Activated T-cell treated with anti-CD3 and anti-CD28 coated beads for 1 hour (primary cell): ENCODE results near the gene SRSF2.
"Not testable (repeated sequence)": the region's sequence is repeated elsewhere in the genome, so short reads cannot be mapped to it uniquely, and the experiment has no call there.

ENCODE experiments used
- DNase-seq: peaks from one replicate; pipeline ENCODE4 v3.0.0-alpha.2; 2020; ENCODE audit warnings: low read depth

The SRSF2 gene

GRCh38 chr17:76737082-76737675, at the start of gene SRSF2:
Gene SRSF2, minus strand, starts transcription at chr17:76737331. Its CDS starts 171 bp downstream, at chr17:76737160.
- peak; percentile 97 for DNase-seq

DNA sequence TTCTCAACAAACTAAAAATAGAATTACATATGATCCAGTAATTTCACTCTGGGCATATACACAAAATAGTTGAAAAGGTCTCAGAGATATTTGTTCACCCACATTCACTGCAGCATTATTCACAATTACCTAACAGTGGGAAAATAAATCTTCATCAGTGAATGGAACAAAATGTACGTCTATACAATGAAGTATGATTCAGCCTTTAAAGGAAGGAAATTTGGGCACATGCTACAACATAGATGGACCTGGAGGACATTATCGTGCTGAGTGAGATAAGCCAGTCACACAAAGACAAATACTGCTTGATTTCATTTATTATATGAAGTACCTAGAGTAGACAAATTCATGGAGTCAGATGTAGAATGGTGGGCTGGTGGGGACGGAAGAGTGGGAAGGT, 47.8 kb upstream of the SRSF2 start:
- no peak for DNase-seq

GRCh38 chr17:76783146-76783545, 46.0 kb upstream of the SRSF2 start:
- DNase-seq = no peak

- no peak for DNase-seq
Measured at GRCh38 chr17:76781056-76781982, 44.2 kb upstream of the SRSF2 start.

- DNase-seq = no peak
Measured at GRCh38 chr17:76775021-76775600, 38.0 kb upstream of the SRSF2 start.

- DNase-seq = peak; percentile 49
Measured at GRCh38 chr17:76772842-76773525, 35.9 kb upstream of the SRSF2 start.

DNA sequence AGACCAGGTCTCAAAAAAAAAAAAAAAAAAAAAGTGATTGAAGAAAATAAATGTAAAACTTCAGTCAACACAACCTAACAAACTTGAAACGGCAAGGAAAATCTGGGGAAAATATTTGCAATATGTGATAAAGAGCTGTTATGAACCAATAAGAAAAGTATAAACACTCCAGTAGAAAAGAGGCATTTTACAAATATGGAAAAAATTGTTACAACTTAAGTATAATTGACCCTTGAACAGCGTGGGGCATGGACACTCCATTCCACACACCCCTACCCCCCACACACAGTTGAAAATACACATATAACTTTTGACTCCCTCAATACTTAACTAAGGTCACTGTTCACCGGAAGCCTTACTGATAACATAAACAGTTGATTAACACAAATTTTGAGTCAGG, 21.4 kb upstream of the SRSF2 start:
- DNase-seq = no peak

DNA sequence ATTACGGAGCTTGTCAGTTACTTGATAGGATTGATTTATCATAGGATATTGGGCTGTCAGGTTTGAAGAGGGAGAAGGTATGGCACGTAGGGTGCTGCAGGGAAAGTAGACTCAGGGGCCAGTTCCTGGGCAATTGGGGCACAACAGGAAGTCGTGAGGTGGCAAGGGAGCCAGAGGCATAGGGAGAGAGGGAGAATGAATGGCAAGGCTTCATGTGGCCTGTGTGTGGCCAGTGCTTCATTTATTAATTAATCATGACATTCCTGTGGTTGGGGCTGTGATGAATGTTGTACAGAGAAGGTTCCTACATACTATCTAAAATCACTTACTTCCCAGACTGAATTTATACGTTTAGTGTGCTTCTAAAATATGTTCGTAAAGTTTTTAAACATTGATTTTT, 20.1 kb upstream of the SRSF2 start:
- DNase-seq = no peak

- DNase-seq = no peak
Measured at GRCh38 chr17:76755285-76755684, 18.2 kb upstream of the SRSF2 start.

DNA sequence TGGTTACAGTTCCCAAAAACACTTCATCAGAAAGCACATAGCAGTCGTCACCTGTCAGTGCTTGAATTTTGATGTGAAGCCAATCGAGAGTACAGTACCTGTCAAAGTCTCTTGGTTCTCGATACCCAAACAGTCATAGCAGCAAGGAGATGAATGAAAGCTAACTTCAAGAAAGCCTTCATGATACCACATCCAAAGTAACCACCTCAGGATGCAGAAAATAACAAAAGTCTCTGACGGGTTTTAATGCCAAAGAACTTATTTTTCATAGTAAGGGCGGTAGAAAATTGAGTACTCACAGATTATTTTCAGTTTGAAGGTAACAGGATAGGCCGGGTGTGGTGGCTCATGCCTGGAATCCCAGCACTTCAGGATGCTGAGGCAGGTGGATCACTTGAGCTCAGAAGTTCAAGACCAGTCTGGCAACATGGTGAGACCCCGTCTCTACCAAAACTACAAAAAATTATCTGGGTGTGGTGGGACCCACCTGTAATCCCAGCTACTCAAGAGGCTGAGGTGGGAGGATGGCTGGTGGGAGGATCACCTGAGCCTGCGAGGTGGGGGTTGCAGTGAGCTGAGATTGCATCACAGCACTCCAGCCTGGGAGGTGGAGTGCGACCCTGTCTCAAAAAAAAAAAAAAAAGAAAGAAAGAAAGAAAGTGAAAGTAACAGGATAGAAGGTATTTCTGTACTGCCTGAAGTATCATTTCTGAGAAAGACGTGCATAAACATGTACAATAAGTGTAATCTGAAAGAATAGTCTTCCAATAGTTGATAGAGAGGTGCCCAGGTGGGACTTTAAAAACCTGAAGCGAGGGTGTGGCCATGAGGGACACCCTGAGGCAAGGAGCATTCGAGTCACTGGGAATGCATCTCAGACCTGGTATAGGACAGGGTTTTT, 16.2 kb upstream of the SRSF2 start:
- DNase-seq = no peak

GRCh38 chr17:76752006-76752405, 14.9 kb upstream of the SRSF2 start:
- no peak for DNase-seq

GRCh38 chr17:76751416-76751993, 14.4 kb upstream of the SRSF2 start:
- no peak for DNase-seq

- DNase-seq = no peak
Measured at GRCh38 chr17:76748657-76749056, 11.5 kb upstream of the SRSF2 start.

GRCh38 chr17:76747716-76748363, 10.7 kb upstream of the SRSF2 start:
- no peak for DNase-seq

- DNase-seq = not testable (repeated sequence)
Measured at GRCh38 chr17:76745785-76746184, 8.7 kb upstream of the SRSF2 start.

DNA sequence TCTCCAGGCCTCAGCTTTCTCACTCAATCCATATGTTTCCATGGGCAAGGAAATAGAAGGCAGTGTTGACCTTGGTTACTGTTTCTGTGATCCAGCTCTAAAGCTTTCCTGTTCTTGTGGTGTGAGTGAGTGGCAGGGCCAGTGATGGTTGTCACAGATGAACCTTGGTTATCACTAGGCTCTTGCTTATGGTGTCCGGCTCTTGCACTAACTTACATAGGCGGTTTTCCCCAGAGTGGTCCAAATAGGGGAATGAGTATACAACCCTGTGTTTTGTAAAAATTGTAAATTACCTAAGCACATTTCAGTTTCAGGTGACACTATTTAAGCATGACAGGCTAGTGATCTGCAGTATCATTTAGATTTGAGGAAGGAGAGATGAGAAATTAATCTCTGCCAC, 7.6 kb upstream of the SRSF2 start:
- no peak for DNase-seq

GRCh38 chr17:76742958-76743357, 5.8 kb upstream of the SRSF2 start:
- no peak for DNase-seq

GRCh38 chr17:76740329-76741118, 3.4 kb upstream of the SRSF2 start:
- no peak for DNase-seq

DNA sequence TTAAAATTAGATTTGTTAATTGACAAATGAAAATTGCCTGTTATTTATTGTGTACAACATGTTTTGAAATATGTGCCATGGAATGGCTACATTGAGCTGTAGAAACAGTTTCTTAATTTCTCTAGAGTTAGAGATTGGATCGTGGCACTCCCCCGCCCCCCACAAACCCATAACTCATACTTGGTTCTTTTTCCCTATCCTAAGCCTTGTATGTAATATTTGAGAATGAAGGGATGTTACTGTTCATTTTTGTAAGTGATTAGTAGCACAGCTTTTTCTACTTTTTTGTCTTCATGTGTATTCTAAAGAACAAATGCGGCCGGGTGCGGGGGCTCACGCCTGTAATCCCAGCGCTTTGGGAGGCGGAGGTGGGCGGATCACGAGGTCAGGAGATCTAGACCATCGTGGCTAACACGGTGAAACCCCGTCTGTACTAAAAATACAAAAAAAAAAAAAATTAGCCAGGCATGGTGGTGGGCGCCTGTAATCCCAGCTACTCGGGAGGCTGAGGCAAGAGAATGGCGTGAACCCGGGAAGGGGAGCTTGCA, 2.5 kb upstream of the SRSF2 start:
- DNase-seq = not testable (repeated sequence)
